ENCODE measurements around the gene SLC50A1. TPM values are rescaled to one million over a fixed set of nuclear protein-coding genes. Genes with fewer than 3 reads are reported as not detected.
A peak's percentile ranks its signal among the peaks of the same experiment; 100 is the strongest.

SLC50A1 gene, protein sequence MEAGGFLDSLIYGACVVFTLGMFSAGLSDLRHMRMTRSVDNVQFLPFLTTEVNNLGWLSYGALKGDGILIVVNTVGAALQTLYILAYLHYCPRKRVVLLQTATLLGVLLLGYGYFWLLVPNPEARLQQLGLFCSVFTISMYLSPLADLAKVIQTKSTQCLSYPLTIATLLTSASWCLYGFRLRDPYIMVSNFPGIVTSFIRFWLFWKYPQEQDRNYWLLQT
- total RNA-seq (2014; rRNA removed): 59.2 and 75.2 TPM in 2 replicates
- percentile 94 among the genes with signal in this experiment for Bru-seq, nascent RNA
- BruChase-seq, experiment 1, labeled RNA remaining after a 6-hour chase: percentile 95 among the genes with signal in this experiment
- BruChase-seq, experiment 2, labeled RNA remaining after a 2-hour chase: percentile 95 among the genes with signal in this experiment
- long read RNA-seq, transcript SLC50A1-203 (6 exons, 1,300 nt): major isoform, 112 of 274 reads
- long read RNA-seq, transcript SLC50A1-202 (5 exons, 1,218 nt): minor isoform, 36 of 274 reads
- long read RNA-seq, transcript SLC50A1-204 (4 exons, 1,003 nt): minor isoform, 7 of 274 reads
- long read RNA-seq, transcript SLC50A1-201 (5 exons, 1,137 nt): minor isoform, 14 of 274 reads
- long read RNA-seq, partial matches to known transcripts: 33 of 274 reads
- long read RNA-seq, other reads (novel, unspliced or antisense): 60 of 274 reads

DNA sequence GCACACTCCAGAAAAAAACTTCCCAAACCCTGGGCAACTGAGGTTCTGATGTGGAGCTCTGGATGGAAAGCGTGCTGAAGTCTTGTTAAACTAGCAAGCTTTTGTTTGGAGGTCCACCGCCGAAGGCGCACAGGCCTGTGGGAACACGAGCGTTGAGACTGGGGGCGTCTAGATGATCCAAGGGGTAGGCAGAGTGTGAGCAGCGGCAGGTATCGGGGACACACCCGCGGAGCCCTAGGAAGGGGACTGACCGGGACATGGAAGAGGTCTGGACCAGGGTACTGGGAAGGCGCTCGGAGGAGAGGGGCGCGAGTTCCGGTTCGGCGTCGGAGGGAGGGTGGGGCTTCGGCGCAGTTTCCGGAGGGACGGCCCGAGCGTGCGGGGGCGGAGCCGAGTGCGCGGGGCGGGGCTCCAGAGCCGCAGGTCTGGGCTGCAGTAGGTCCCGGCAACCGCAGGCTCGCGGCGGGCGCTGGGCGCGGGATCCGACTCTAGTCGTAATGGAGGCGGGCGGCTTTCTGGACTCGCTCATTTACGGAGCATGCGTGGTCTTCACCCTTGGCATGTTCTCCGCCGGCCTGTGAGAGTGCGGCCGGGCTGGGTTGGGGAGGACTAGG, at the start of gene SLC50A1:
Gene SLC50A1 (plus strand): TSS at position 438 of the 614 bp plus-strand sequence. CDS start 60 bp downstream, at position 498.
- BruUV-seq (replicated peaks): no TSS peak
- Histone ChIP-seq H3K4me2 (ENCODE audit: low read length) (peak within 1 kb of the TSS; percentile 91), H3K79me2 (ENCODE audit: low read length) (peaks cover 51% of the 10 kb centered on the region), H4K20me1 (ENCODE audit: low read length) (no peaks in the 10 kb centered on the region), H3K27me3 (ENCODE audit: low read length) (no peaks in the 10 kb centered on the region), H3K9me2 (replicated peaks; ENCODE audit: low read length) (no peaks in the 10 kb centered on the region), H3F3A (ENCODE audit: low read length, unreplicated experiment) (no peaks in the 10 kb centered on the region), H3K4me1 (ENCODE audit: insufficient read depth, low read length) (peaks cover 54% of the 10 kb centered on the region), H3K4me3 (ENCODE audit: low read length) (peak within 1 kb of the TSS; percentile 87), H3K9ac (ENCODE audit: low read length) (peak within 1 kb of the TSS; percentile 89), H3K9me3 (ENCODE audit: low read length) (no peaks in the 10 kb centered on the region), H2AFZ (ENCODE audit: low read length) (peak within 1 kb of the TSS; percentile 67), H3K36me3 (ENCODE audit: low read depth, low read length) (peaks cover 26% of the 10 kb centered on the region), H3K27ac (ENCODE audit: low read length) (peak within 1 kb of the TSS; percentile 94)
- CTCF ChIA-PET: interaction anchor here (0.6 to 1.8 kb wide), 6 partner anchors 32 to 84 kb away, joined by 3 to 8 read pairs (median 4); partner anchors contain the start of genes ADAM15 and KRTCAP2
- POLR2A ChIA-PET (ENCODE audit: unreplicated experiment): interaction anchor here (0.6 to 1.0 kb wide), 5 partner anchors 10 to 719 kb away, joined by 4 to 6 read pairs (median 4); partner anchors contain the start of gene KRTCAP2
- DNase-seq: peak; percentile 97
- peak; percentile 73 for ATAC-seq
- no peak for TF ChIP-seq EZH2phosphoT487 (IDR thresholded peaks at IDR 0.05; ENCODE audit: borderline replicate concordance, low read length)
- TF ChIP-seq, protein P1, sequence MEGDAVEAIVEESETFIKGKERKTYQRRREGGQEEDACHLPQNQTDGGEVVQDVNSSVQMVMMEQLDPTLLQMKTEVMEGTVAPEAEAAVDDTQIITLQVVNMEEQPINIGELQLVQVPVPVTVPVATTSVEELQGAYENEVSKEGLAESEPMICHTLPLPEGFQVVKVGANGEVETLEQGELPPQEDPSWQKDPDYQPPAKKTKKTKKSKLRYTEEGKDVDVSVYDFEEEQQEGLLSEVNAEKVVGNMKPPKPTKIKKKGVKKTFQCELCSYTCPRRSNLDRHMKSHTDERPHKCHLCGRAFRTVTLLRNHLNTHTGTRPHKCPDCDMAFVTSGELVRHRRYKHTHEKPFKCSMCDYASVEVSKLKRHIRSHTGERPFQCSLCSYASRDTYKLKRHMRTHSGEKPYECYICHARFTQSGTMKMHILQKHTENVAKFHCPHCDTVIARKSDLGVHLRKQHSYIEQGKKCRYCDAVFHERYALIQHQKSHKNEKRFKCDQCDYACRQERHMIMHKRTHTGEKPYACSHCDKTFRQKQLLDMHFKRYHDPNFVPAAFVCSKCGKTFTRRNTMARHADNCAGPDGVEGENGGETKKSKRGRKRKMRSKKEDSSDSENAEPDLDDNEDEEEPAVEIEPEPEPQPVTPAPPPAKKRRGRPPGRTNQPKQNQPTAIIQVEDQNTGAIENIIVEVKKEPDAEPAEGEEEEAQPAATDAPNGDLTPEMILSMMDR (conservative IDR thresholded peaks at IDR 0.05; ENCODE audit: low read depth, low read length): no peak
- no peak for TF ChIP-seq EZH2 (IDR thresholded peaks at IDR 0.05; ENCODE audit: low read length, unreplicated experiment)
- intact Hi-C loops (cut with micrococcal nuclease): loop anchor here (1.0 to 5.0 kb wide), 4 partner anchors 8 to 163 kb away; partner anchors contain the start of genes CKS1B, EFNA1 and SHC1

DNA sequence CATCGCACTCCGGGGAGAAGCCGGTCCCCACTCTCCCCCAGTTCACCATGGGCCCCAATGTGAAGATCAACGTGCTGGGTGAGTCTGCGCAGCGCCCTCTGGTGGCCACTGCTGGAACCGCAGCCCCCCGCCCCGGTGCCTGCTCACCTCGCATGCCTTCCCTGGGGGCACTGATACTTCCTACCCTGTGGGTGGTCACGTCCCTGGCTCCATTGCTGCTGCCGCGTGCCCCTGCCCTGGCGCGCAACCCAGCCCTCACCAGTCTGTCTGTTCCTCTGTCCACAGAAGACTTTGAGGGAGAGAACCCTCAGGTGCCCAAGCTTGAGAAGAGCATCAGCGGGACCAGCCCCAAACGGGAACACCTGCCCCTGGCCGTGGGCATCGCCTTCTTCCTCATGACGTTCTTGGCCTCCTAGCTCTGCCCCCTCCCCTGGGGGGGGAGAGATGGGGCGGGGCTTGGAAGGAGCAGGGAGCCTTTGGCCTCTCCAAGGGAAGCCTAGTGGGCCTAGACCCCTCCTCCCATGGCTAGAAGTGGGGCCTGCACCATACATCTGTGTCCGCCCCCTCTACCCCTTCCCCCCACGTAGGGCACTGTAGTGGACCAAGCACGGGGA, 49.4 kb upstream of the SLC50A1 start:
- Histone ChIP-seq H3K4me3 (ENCODE audit: low read length) (peak overlapping the region; percentile 73), H3K9me2 (replicated peaks; ENCODE audit: low read length) (no peaks in the 10 kb centered on the region), H3K36me3 (ENCODE audit: low read depth, low read length) (no peaks in the 10 kb centered on the region), H4K20me1 (ENCODE audit: low read length) (no peaks in the 10 kb centered on the region), H3K79me2 (ENCODE audit: low read length) (no peaks in the 10 kb centered on the region), H3K9ac (ENCODE audit: low read length) (peak overlapping the region; percentile 77; the same call in 1 of the 2 replicates), H3K27me3 (ENCODE audit: low read length) (peaks cover 20% of the 10 kb centered on the region), H3K4me2 (ENCODE audit: low read length) (peak overlapping the region; percentile 99), H3K27ac (ENCODE audit: low read length) (peak overlapping the region; percentile 83), H3K9me3 (ENCODE audit: low read length) (no peaks in the 10 kb centered on the region), H3K4me1 (ENCODE audit: insufficient read depth, low read length) (peaks cover 51% of the 10 kb centered on the region), H2AFZ (ENCODE audit: low read length) (peak overlapping the region; percentile 96), H3F3A (ENCODE audit: low read length, unreplicated experiment) (no peaks in the 10 kb centered on the region)
- CTCF ChIA-PET: interaction anchor here (1.3 to 1.8 kb wide), 3 partner anchors 86 to 526 kb away, joined by 4 to 14 read pairs (median 4); partner anchors contain the start of gene KRTCAP2
- DNase-seq (peak; percentile 65), ATAC-seq (peak; percentile 4; the same call in 1 of the 2 replicates)
- intact Hi-C loops (cut with micrococcal nuclease): no loop called here
- BruUV-seq (replicated peaks): no TSS peak
- POLR2A ChIA-PET (ENCODE audit: unreplicated experiment): no interaction called here
- no peak for TF ChIP-seq EZH2 (IDR thresholded peaks at IDR 0.05; ENCODE audit: low read length, unreplicated experiment)
- TF ChIP-seq, protein P1 (conservative IDR thresholded peaks at IDR 0.05; ENCODE audit: low read depth, low read length): peak; percentile 95

All from PC-3 (cell line).